GM13977 (cell line): ENCODE results near the gene PPP6R1.

ENCODE experiments used
- DNase-seq: peaks from one replicate; pipeline ENCODE4 v3.0.0; 2012; ENCODE audit warnings: low spot score
- in situ Hi-C: fragments of 300-500 bp; cut with MboI; formaldehyde crosslinking; loops from one replicate; pipeline ENCODE4 v1.12.0; 2022; ENCODE audit warnings: low sequenced_read_pairs, low pct_unique_long_range_greater_than_20kb, mixed read lengths, inconsistent platforms; ENCODE audit not compliant: unreplicated experiment
- TF ChIP-seq, protein P1 (sequence below): IDR thresholded peaks from 2 replicates; pipeline ENCODE4 v1.5.1; 2012; ENCODE audit warnings: mild to moderate bottlenecking, control low read depth; ENCODE audit not compliant: insufficient read depth; ENCODE audit errors: extremely low read depth, missing control alignments

The PPP6R1 gene

DNA sequence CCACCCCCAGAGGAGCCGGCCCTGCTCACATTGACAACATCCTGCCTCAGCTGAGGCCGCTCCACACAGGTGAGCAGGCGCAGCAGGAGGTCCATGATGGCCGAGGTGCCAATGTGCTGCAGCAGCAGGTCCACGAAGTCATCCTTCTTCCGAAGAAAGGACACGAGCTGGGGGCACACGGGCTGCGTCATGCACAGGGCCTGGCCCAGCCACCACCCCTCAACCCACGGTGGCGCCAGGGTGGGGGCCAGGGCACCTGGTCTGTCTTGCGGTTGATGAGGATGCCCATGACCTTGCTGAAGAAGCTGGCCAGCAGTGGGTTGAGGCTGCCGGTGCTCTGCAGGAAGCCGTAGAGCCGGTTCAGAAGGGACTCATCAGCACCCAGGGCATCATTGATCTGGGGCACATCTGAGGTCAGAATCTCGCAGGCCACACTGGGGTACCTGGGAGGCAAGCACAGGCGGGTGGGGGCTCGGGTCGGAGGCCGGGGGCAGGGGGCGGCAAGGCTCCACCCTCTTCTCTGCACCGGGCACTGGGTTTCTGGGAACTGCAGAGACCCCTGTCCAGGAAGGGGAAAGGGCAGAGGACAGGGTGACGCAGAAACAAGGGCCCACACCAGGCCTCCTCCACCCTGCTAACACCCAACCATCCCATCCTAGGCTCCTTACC lies 13.4 kb downstream of the PPP6R1 start:
- DNase-seq, result no peak
- in situ Hi-C loops, result no loop called here
- TF ChIP-seq, protein P1, sequence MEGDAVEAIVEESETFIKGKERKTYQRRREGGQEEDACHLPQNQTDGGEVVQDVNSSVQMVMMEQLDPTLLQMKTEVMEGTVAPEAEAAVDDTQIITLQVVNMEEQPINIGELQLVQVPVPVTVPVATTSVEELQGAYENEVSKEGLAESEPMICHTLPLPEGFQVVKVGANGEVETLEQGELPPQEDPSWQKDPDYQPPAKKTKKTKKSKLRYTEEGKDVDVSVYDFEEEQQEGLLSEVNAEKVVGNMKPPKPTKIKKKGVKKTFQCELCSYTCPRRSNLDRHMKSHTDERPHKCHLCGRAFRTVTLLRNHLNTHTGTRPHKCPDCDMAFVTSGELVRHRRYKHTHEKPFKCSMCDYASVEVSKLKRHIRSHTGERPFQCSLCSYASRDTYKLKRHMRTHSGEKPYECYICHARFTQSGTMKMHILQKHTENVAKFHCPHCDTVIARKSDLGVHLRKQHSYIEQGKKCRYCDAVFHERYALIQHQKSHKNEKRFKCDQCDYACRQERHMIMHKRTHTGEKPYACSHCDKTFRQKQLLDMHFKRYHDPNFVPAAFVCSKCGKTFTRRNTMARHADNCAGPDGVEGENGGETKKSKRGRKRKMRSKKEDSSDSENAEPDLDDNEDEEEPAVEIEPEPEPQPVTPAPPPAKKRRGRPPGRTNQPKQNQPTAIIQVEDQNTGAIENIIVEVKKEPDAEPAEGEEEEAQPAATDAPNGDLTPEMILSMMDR, result no peak

DNA sequence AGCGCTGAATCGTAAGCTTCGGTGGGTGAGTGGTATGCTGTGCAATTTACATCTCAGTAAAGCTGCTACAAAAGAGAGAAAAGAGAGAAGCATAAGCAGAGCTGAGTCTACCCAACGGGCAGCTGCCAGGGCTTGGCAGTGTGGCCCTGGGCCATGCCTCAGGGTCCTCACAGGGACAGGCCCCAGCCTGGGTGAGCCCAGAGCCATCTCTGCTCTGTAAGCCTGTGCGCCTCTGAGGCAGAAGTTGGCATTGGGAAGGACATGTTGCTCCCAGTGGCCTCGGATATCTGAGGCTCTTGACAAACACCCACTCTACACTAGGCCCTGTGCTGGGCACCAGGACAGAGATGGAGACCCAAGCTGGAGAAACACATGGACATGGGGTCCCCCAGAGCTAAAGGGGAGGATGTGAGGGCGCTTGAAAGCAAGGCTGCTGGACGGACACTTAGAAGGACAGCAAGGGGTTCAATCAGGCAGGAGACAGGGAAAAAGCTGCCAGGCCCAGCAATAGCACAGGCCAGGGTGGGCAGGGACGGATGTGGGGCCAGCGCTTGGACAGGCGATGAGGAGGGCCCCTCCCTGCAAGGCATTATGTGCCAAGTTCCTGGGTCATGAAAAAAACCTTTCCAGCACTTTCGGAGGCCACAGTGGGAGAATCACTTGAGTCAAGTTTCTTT lies 14.7 kb downstream of the PPP6R1 start:
- in situ Hi-C loops, result no loop called here
- DNase-seq, result no peak
- TF ChIP-seq, protein P1, result no peak

DNA sequence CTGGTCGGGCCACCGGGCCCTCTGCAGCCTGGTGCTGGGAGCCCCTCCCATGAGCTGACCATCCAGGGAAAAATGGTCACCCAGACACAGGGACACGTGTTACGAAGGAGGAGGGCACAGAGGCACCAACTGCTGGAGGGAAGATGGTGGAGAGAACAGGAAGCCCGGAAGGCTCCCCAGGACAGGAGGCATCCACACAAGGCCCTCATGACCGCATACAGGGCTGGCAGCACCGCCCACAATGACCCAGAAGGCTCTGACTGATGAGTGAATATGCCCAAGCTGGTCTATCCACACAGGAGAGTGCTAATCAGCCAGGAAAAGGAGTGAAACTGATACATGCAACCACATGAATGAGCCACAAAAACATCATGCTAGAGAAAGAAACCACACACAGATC lies 16.3 kb downstream of the PPP6R1 start:
- in situ Hi-C loops, result no loop called here
- TF ChIP-seq, protein P1, result no peak
- no peak for DNase-seq

DNA sequence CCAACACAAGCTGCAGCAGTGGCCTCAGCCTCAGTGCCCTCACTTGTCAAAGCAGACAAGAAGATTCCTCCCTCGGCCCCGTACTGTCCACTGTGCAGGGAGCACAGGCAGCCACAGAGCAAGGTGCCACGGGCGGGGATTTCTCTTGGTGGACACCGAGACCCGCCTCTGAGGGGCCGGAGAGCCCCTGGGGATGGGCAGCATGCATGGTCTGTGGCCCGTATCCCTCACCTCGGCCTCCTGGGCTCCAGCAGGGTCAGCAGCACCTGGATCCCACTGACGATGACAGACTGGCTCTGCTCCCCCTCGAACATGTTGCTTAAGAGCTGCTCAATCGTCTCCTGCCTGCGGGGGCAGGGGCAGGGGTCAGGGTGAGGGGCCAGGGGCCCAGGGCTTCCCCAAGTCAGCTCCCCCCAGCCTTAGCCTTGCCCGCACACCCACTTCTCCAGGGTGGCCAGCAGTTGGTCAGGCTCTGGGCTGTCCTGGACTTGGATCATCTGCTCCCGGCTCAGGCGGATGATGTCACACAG lies 16.8 kb downstream of the PPP6R1 start:
- in situ Hi-C loops, result no loop called here
- TF ChIP-seq, protein P1, result no peak
- no peak for DNase-seq

DNA sequence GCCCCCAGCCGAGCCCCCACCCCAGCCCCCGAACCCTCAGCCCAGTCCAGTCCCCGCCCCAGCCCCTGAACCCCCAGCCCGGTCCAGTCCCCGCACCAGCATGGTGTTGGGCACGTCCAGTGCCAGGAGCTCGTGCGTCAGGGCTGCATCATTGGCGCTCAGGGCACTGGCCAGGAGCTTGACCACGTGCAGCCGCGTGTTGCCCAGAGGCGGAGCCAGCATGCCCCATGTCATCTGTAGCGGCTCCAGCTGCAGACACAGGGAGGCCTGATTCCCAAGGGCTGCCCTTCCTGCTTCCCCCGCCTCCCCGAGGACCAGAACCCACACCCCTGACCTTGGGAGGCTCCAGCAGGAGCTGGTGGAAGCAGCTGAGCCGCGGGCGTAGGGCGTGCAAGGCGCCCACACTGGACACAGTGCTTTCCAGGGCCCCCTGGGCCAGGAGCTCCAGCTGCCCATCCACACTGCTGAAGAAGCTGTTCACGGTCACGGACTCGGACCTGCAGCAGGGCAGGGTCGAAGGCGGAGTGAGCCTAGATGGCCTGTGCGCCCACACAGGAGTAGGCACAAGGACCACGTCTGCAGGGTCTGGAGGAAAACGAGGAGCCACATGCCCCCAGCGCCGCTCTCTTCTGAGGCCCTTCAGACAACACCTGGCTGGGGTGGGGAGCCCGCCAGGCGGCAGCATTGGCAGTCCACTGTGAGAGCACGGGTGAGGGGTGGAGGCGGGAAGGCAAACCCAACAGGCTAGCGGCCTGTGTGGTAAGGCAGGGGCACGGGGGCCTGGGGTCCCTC lies 17.5 kb downstream of the PPP6R1 start:
- TF ChIP-seq, protein P1, result no peak
- no peak for DNase-seq
- in situ Hi-C loops, result no loop called here

DNA sequence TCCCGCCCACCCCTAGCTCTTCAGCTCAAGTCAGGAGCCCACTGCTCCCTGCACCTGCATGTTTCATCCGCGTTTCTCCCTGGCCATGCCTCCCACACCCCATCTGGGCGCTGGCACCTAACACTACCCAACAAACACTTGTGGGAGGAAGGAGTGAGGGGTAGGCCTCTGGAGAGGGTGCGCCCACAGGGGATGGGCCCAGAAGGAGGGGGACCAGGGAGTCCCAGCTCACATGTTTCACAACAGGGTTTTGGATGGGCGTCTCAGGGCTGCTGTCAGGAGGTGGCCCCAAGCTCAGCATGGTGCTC lies 18.1 kb downstream of the PPP6R1 start:
- in situ Hi-C loops, result no loop called here
- DNase-seq, result no peak
- TF ChIP-seq, protein P1, result no peak
